Osteoblast (primary cell): Measurements from ENCODE around the gene R3HDM4. TPM values are rescaled to one million over a fixed set of nuclear protein-coding genes. Genes with fewer than 3 reads are reported as not detected.

ENCODE experiments used
- DNase-seq: peaks from one replicate; pipeline ENCODE4 v3.0.0; 2011; ENCODE audit warnings: low spot score, mixed read lengths; ENCODE audit not compliant: insufficient read length; ENCODE audit errors: missing footprints
- H2AFZ ChIP-seq: 2 replicates; pipeline ENCODE4 v1.6.0; 2011; ENCODE audit warnings: mild to moderate bottlenecking, low read length
- H3K27ac ChIP-seq: 2 replicates; pipeline ENCODE4 v1.5.1; 2011; ENCODE audit warnings: mild to moderate bottlenecking, low read depth, low read length, moderate library complexity
- H3K27me3 ChIP-seq: 2 replicates; pipeline ENCODE4 v1.6.0; 2012; ENCODE audit warnings: mild to moderate bottlenecking, control low read depth, inconsistent platforms, low read length, moderate library complexity; ENCODE audit not compliant: insufficient read depth
- H3K36me3 ChIP-seq: 2 replicates; pipeline ENCODE4 v1.5.1; 2011; ENCODE audit warnings: mild to moderate bottlenecking, low read length, control low read depth, moderate library complexity; ENCODE audit not compliant: insufficient read depth
- H3K4me1 ChIP-seq: 2 replicates; pipeline ENCODE4 v1.5.1; 2011; ENCODE audit warnings: mild to moderate bottlenecking, low read length, control low read depth, moderate library complexity; ENCODE audit not compliant: insufficient read depth
- H3K4me2 ChIP-seq: 2 replicates; pipeline ENCODE4 v1.6.0; 2011; ENCODE audit warnings: mild to moderate bottlenecking, low read length; ENCODE audit not compliant: insufficient read depth
- H3K4me3 ChIP-seq: fragments of 200-600 bp; sonication (generic); 3 replicates; pipeline ENCODE4 v1.5.1; 2012; ENCODE audit warnings: mild to moderate bottlenecking, low read length, inconsistent platforms; ENCODE audit not compliant: insufficient read depth
- H3K79me2 ChIP-seq: 2 replicates; pipeline ENCODE4 v1.6.0; 2012; ENCODE audit warnings: mild to moderate bottlenecking, low read length, control low read depth, inconsistent platforms; ENCODE audit not compliant: insufficient read depth
- H3K9me3 ChIP-seq: 2 replicates; pipeline ENCODE4 v1.5.1; 2011; ENCODE audit warnings: low read depth, low read length, control low read depth
- H4K20me1 ChIP-seq: 2 replicates; pipeline ENCODE4 v1.6.0; 2012; ENCODE audit warnings: mild to moderate bottlenecking, low read length, control low read depth; ENCODE audit not compliant: insufficient read depth
- total RNA-seq: library from RNA; depleted of rRNA; stranded (reverse); fragments of >200 nt; gene quantifications from 2 replicates; pipeline ENCODE4 v1.2.3, GENCODE V29; 2012
- TF ChIP-seq, protein P1 (sequence below): IDR thresholded peaks from 2 replicates; pipeline ENCODE4 v1.5.1; 2011; ENCODE audit warnings: mild to moderate bottlenecking, low read depth, low read length, moderate library complexity; ENCODE audit errors: extremely low read depth

The R3HDM4 gene
- total RNA-seq, 1 donor: 31.1 TPM

DNA sequence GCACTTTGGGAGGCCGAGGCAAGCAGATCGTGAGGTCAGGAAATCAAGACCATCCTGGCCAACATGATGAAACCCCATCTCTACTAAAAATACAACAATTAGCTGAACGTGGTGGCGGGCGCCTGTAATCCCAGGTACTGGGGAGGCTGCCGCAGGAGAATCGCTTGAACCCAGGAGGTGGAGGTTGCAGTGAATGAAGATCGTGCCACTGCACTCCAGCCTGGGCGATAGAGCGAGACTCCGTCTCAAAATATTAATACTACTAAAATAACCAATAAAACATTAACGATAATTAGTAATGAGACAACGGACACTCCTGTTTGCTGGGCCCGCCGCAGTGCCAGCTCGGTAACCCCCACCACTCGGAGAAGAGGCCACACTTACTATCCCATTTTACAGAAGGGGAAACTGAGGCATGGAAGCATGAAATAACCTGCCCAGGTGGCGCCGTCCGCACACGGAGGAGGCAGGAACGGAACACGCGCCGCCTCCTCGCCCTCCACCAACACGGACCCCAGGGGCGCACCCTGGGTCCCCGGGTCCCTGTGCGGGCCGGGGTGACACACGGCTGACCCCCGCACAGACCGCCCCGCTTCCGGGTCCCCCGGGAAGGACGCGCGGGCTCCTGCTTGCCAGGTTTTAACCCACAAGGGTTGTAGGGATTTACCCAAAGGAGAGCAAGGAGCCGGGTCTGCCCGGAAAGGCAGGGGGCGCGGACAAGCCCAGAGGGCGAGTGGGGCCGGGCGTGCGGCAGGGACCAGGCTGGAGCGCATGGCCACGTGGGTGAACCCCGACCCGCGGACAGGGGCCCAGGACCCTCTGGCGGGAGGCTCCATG lies 1.6 kb downstream of the R3HDM4 start:
- Histone ChIP-seq H3K27ac (no peak overlapping the region), H3K36me3 (no peaks in the 10 kb centered on the region), H4K20me1 (peaks cover 22% of the 10 kb centered on the region), H3K4me1 (peaks cover 10% of the 10 kb centered on the region), H3K4me2 (no peak overlapping the region), H3K27me3 (no peaks in the 10 kb centered on the region), H3K79me2 (peaks cover 42% of the 10 kb centered on the region), H2AFZ (no peak overlapping the region), H3K9me3 (no peaks in the 10 kb centered on the region), H3K4me3 (peak overlapping the region; percentile 48)
- TF ChIP-seq, protein P1, sequence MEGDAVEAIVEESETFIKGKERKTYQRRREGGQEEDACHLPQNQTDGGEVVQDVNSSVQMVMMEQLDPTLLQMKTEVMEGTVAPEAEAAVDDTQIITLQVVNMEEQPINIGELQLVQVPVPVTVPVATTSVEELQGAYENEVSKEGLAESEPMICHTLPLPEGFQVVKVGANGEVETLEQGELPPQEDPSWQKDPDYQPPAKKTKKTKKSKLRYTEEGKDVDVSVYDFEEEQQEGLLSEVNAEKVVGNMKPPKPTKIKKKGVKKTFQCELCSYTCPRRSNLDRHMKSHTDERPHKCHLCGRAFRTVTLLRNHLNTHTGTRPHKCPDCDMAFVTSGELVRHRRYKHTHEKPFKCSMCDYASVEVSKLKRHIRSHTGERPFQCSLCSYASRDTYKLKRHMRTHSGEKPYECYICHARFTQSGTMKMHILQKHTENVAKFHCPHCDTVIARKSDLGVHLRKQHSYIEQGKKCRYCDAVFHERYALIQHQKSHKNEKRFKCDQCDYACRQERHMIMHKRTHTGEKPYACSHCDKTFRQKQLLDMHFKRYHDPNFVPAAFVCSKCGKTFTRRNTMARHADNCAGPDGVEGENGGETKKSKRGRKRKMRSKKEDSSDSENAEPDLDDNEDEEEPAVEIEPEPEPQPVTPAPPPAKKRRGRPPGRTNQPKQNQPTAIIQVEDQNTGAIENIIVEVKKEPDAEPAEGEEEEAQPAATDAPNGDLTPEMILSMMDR: no peak
- peak; percentile 86 for DNase-seq

DNA sequence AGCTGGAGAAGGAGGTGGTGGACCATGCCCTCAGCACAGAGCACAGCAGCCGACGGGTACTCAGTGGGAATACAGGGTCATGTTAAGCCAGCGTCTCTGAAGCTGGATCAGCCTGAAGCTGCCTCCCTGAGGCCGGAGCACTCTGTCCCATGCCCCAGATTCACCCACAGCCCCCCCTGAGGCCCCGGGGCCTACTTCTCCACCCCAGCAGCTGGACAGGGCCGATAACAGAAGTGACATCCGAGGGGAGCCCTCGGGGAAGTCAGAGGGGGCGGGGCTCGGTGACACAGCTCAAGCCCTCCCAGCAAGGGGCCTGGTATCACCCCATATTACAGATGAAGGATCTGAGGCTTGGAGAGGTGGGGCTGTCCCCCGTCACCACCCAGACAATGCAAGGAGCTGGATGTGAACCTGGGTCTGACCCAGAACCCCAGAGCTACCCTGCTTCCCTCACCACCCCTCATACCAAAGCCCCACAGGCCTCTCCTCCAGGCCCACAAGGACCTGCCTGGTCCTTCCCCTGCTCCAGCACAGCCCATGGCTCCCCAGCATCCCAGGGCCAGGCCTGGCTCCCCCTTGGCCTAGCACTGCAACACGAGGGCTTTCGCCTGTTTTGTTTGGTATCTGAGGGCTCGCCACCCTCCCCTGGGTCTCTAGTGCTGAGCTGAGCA lies 5.7 kb downstream of the R3HDM4 start:
- TF ChIP-seq, protein P1: no peak
- Histone ChIP-seq H2AFZ (no peak overlapping the region), H3K27me3 (no peaks in the 10 kb centered on the region), H3K79me2 (peaks cover 58% of the 10 kb centered on the region), H3K36me3 (no peaks in the 10 kb centered on the region), H3K9me3 (no peaks in the 10 kb centered on the region), H3K4me2 (no peak overlapping the region), H3K4me1 (peaks cover 4% of the 10 kb centered on the region), H4K20me1 (peaks cover 37% of the 10 kb centered on the region), H3K4me3 (no peak overlapping the region), H3K27ac (no peak overlapping the region)
- peak; percentile 81 for DNase-seq

DNA sequence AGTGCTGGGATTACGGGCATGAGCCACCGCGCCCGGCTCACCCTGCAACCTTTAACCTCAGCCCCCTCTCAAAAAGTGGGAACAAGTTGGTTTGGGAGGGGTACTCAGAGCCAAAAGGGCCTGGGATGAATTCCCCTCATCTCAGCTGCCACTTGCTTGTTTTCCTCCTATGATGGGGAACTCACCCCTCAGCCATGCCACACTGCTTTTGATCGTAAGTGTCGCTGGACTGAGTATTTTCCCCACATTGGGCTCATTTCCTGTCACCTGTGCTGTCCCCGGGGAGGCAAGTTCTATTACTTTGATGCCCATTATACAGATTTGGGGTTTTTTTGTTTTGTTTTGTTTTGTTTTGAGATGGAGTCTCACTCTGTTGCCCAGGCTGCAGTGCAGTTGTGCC lies 6.5 kb downstream of the R3HDM4 start:
- Histone ChIP-seq H2AFZ (no peak overlapping the region), H3K79me2 (peaks cover 60% of the 10 kb centered on the region), H3K27me3 (no peaks in the 10 kb centered on the region), H3K9me3 (no peaks in the 10 kb centered on the region), H3K4me2 (no peak overlapping the region), H3K36me3 (peaks cover 6% of the 10 kb centered on the region), H3K27ac (no peak overlapping the region), H4K20me1 (peaks cover 43% of the 10 kb centered on the region), H3K4me3 (no peak overlapping the region), H3K4me1 (peaks cover 4% of the 10 kb centered on the region)
- TF ChIP-seq, protein P1: no peak
- DNase-seq: no peak

DNA sequence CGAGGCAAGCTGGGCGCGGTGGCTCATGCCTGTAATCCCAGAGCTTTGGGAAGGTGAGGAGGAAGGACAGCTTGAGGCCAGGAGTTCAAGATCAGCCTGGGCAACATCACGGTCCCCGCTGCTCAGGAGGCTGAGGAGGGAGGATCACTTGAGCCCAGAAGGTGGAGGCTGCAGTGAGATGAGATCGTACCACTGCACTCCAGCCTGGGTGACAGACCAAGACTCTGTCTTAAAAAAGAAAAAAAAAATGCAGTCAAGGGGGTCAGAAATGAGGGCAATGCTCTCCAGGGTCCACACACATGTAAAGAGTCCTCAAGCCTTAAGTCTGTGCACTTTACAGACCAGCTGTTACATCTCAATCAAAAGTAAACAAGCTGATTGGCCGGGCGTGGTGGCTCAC lies 8.5 kb downstream of the R3HDM4 start:
- no peaks in the 10 kb centered on the region for H3K9me3 ChIP-seq
- TF ChIP-seq, protein P1: no peak
- peaks cover 48% of the 10 kb centered on the region for H3K79me2 ChIP-seq
- H3K27ac ChIP-seq: no peak overlapping the region
- no peak for DNase-seq
- H3K36me3 ChIP-seq: peaks cover 10% of the 10 kb centered on the region
- H3K27me3 ChIP-seq: no peaks in the 10 kb centered on the region
- H3K4me3 ChIP-seq: no peak overlapping the region
- H3K4me1 ChIP-seq: peaks cover 4% of the 10 kb centered on the region
- peaks cover 42% of the 10 kb centered on the region for H4K20me1 ChIP-seq
- no peak overlapping the region for H2AFZ ChIP-seq
- H3K4me2 ChIP-seq: no peak overlapping the region
